Common myeloid progenitor, CD34-positive (primary cell): ENCODE results near the gene CRIM1.

ENCODE experiments used
- CTCF ChIA-PET: fragments of 350-600 bp; sonication (Branson Sonifier 250); formaldehyde crosslinking; loops from one replicate; lab custom pipeline; 2021; ENCODE audit warnings: antibody characterized with exemption; lab: Charles Lee
- POLR2A ChIA-PET: fragments of 350-600 bp; sonication (Branson Sonifier 250); formaldehyde crosslinking; loops from one replicate; lab custom pipeline; 2021; ENCODE audit warnings: antibody characterized with exemption; lab: Charles Lee
- DNase-seq, 3 donors: peaks; one replicate each; pipeline versions ENCODE4 v3.0.0 to v3.0.0-alpha.2; 2013
- H3K27ac ChIP-seq, 2 experiments: 1 replicate in 1 of 2; 2 replicates in 1 of 2; pipeline ENCODE4 v1.7.0; 2013; ENCODE audit warnings: inconsistent platforms in 2 of 2, low read length in 2 of 2, mild to moderate bottlenecking in 2 of 2, low read depth in 1 of 2, moderate library complexity in 1 of 2; ENCODE audit not compliant: severe bottlenecking in 2 of 2, insufficient read depth in 1 of 2, poor library complexity in 1 of 2
- H3K27me3 ChIP-seq, 5 experiments: replicated peaks in 2 of 5; 1 replicate in 3 of 5; 2 replicates in 2 of 5; pipeline versions ENCODE4 v1.6.1 to v1.7.0; 2013; ENCODE audit warnings: low read length in 4 of 5, mild to moderate bottlenecking in 2 of 5, moderate library complexity in 2 of 5, inconsistent platforms in 1 of 5; ENCODE audit not compliant: insufficient read depth in 5 of 5, control insufficient read depth in 4 of 5
- H3K36me3 ChIP-seq, 4 experiments: 1 replicate in 2 of 4; 2 replicates in 2 of 4; pipeline versions ENCODE4 v1.6.1 to v1.7.0; 2013; ENCODE audit warnings: low read length in 3 of 4, control low read depth in 1 of 4, mild to moderate bottlenecking in 1 of 4; ENCODE audit not compliant: control insufficient read depth in 4 of 4, insufficient read depth in 4 of 4
- H3K4me1 ChIP-seq, 4 experiments: 1 replicate in 3 of 4; 2 replicates in 1 of 4; pipeline versions ENCODE4 v1.6.1 to v1.7.1; 2013; ENCODE audit warnings: low read length in 3 of 4, mild to moderate bottlenecking in 3 of 4, control low read depth in 1 of 4, inconsistent platforms in 1 of 4, moderate library complexity in 1 of 4; ENCODE audit not compliant: control insufficient read depth in 4 of 4, insufficient read depth in 4 of 4; ENCODE audit errors: control extremely low read depth in 1 of 4
- H3K4me3 ChIP-seq, 7 experiments: 1 replicate in 4 of 7; 2 replicates in 3 of 7; pipeline versions ENCODE4 v1.5.1 to v1.7.0; 2013; ENCODE audit warnings: mild to moderate bottlenecking in 7 of 7, low read length in 6 of 7, moderate library complexity in 6 of 7, inconsistent platforms in 2 of 7, low read depth in 2 of 7, control low read depth in 1 of 7; ENCODE audit not compliant: insufficient read depth in 4 of 7, control insufficient read depth in 1 of 7; ENCODE audit errors: extremely low read depth in 1 of 7
- H3K9me3 ChIP-seq, 5 experiments: 1 replicate in 4 of 5; 2 replicates in 1 of 5; pipeline versions ENCODE4 v1.6.1 to v1.7.1; 2013; ENCODE audit warnings: low read length in 4 of 5, mild to moderate bottlenecking in 2 of 5, inconsistent platforms in 1 of 5, low read depth in 1 of 5, moderate library complexity in 1 of 5; ENCODE audit not compliant: control insufficient read depth in 4 of 5, insufficient read depth in 2 of 5; ENCODE audit errors: control extremely low read depth in 1 of 5
- WGBS: methylation state at CpG from one replicate; pipeline ENCODE4 v1.1.5; 2013; ENCODE audit not compliant: insufficient coverage; 5-methylcytosine and 5-hydroxymethylcytosine counted together

CRIM1 gene

DNA sequence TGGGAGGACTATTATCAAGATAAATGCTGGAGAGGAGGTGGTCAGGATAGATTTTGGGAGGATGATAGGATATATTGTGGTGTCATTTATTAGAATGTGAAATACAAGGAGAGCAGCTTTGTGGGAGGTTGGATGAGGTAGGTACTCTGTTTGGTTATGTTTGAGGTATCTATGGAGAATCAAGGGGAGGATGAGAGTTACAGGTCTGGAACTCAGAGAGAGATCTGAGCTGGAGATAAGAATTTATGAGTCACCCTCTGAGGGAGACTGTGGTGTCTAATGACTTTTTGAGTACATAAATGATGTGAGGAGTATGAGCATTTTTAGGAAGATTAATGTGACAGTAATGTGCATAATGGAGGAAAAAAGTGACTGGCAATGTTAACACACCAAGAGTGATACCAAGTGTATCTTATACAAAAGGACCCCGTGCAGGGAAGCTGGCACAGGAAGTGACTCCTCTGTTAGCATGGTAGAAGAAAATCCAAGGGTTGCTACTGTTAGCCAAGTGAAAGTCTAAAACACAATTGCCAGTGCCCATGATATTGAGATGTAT lies 48.2 kb downstream of the CRIM1 start:
- Histone ChIP-seq H3K27me3 (no peaks in the 10 kb centered on the region), H3K9me3 (no peaks in the 10 kb centered on the region), H3K4me3 (peak overlapping the region in 1 of 7 experiments; percentile 25), H3K27ac (no peak overlapping the region), H3K36me3 (no peaks in the 10 kb centered on the region), H3K4me1 (peaks cover 0 to 20% (median 15%) of the 10 kb centered on the region in 4 experiments)
- 38% methylated on average over 1 of the region's 1 CpG for WGBS
- POLR2A ChIA-PET = no interaction called here
- CTCF ChIA-PET = interaction anchor here (0.9 to 1.0 kb wide), 2 partner anchors 28 to 45 kb away, joined by 3 read pairs; no protein-coding TSS in a partner anchor
- DNase-seq = peak; percentile 49 to 88 (median 82)

DNA sequence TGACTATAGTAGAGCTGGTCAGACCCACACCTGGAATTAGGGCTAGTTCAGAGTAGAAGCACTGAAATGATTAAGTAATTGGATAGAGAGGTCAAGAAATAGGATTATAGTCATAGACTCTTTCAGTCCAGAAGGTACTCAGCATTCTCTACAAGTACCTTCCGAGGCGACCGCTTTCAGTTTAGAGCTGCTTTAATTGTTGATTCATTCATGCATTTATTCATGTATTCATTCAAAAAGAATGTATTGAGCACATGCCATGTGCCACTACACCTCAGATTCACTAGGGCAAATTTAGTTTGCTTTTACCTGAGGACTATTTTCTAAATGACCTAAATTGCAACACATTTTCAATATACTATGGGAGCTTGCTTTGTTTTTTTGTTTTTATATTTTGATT lies 48.7 kb downstream of the CRIM1 start:
- ChIA-PET POLR2A (interaction anchor here (0.5 kb wide), 1 partner anchor 27 kb away, joined by 3 read pairs; no protein-coding TSS in a partner anchor), CTCF (interaction anchor here (0.9 kb wide), 1 partner anchor 45 kb away, joined by 3 read pairs; no protein-coding TSS in a partner anchor)
- WGBS = no CpG with 5 or more reads among the region's 3 CpGs
- H3K9me3 ChIP-seq = no peaks in the 10 kb centered on the region
- peak overlapping the region in 4 of 7 experiments; percentile 4 to 57 (median 16) for H3K4me3 ChIP-seq
- H3K36me3 ChIP-seq = no peaks in the 10 kb centered on the region
- no peak for DNase-seq
- no peak overlapping the region for H3K27ac ChIP-seq
- no peaks in the 10 kb centered on the region for H3K27me3 ChIP-seq
- peaks cover 0 to 20% (median 15%) of the 10 kb centered on the region in 4 experiments for H3K4me1 ChIP-seq

DNA sequence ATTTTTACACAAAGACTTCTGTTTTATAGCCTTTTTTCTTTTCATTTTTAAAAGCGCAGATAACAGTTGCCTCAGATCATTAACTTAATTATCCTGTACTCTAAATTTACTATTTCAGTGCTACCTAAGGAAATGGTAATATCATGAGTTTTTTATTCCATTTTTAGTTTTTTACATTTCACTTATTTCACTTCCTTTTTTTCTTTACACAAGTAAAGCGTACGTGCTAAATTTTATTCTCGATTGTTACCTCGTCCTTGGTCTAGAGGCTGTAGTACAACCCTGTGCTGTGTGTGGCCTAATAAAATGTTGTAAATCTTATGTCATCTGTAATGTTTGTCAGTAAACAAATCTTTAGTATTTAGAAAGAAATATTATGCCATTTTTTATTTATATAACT lies 49.2 kb downstream of the CRIM1 start:
- POLR2A ChIA-PET = interaction anchor here (0.5 kb wide), 1 partner anchor 28 kb away, joined by 3 read pairs; no protein-coding TSS in a partner anchor
- peak overlapping the region in 5 of 7 experiments; percentile 4 to 57 (median 21) for H3K4me3 ChIP-seq
- peak in 2 of 3 donors; percentile 30 to 35 for DNase-seq
- no peaks in the 10 kb centered on the region for H3K36me3 ChIP-seq
- CTCF ChIA-PET = interaction anchor here (1.0 kb wide), 1 partner anchor 52 kb away, joined by 4 read pairs; no protein-coding TSS in a partner anchor
- H3K9me3 ChIP-seq = no peaks in the 10 kb centered on the region
- H3K27ac ChIP-seq = no peak overlapping the region
- H3K27me3 ChIP-seq = no peaks in the 10 kb centered on the region
- peaks cover 0 to 21% (median 15%) of the 10 kb centered on the region in 4 experiments for H3K4me1 ChIP-seq
- WGBS = no CpG with 5 or more reads among the region's 5 CpGs

DNA sequence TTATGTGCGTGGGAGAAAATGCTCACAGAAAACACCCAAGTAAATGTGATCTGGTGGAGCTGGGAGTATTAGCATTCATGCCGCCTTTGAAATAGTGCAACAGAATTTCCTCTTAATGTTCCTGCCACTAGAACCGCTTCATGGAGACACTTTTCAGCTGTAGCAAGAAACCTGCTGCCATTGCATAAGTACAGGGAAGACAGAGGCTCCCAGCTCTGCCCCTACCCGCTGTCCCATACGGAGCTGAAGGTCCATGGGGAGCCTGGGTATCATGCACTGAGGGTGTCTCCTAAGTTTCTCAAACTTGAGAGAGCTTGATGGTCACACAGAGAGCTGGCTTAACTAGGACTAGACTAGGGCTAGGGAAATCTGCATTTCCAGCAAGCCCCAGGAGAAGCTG lies 49.6 kb downstream of the CRIM1 start:
- Histone ChIP-seq H3K9me3 (no peaks in the 10 kb centered on the region), H3K27ac (no peak overlapping the region), H3K4me3 (peak overlapping the region in 1 of 7 experiments; percentile 57), H3K4me1 (peaks cover 0 to 25% (median 18%) of the 10 kb centered on the region in 4 experiments), H3K27me3 (no peaks in the 10 kb centered on the region), H3K36me3 (no peaks in the 10 kb centered on the region)
- CTCF ChIA-PET = interaction anchor here (1.0 to 1.6 kb wide), 2 partner anchors 10 to 52 kb away, joined by 3 to 4 read pairs; no protein-coding TSS in a partner anchor
- POLR2A ChIA-PET = no interaction called here
- DNase-seq = no peak
- 48% methylated on average over 3 of the region's 5 CpGs for WGBS

DNA sequence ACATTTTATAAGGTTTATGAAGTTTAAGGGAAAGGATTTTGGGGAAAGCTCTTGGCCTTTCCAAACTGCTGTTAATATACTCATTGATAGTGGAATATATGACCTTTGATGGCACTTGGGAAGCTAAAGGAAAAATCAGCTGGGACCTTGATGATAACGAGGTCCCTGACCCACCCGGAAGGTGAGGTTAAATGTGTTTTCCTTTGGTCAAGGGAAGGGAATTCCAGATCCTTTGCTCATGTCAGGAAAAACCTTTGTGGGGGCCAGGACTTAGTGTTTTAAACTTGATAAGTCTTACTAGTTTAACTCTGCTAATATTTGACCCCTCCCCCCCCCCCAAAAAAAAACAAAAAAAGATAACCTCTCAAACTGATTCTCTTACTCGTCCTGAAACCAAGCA lies 50.7 kb downstream of the CRIM1 start:
- no peaks in the 10 kb centered on the region for H3K36me3 ChIP-seq

DNA sequence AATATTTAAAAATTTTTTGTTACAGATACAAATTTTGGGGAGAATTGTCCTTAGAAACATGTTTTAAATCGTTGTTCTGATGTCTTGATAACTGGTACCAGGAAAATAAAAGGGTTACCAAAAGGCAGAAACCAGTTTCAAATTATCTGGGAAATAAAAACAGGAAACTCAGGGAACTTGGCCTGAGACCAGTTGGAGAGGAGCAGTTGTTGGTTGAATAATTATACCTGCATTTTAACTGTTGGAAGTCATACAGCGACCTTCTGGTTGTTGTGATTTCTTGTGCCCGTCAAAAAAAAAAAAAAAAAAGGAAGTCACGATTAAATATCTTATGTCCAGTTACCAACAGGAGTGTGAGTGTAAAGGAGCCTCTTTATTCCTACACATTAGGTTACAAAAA lies 51.8 kb downstream of the CRIM1 start:
- no CpG with 5 or more reads among the region's 4 CpGs for WGBS
- DNase-seq = no peak
- ChIA-PET CTCF (no interaction called here), POLR2A (no interaction called here)
- Histone ChIP-seq H3K27ac (no peak overlapping the region), H3K4me3 (no peak overlapping the region), H3K4me1 (peaks cover 0 to 31% (median 18%) of the 10 kb centered on the region in 4 experiments), H3K36me3 (no peaks in the 10 kb centered on the region), H3K27me3 (no peaks in the 10 kb centered on the region), H3K9me3 (no peaks in the 10 kb centered on the region)

More for the DNA sequence above, 50.7 kb downstream of the CRIM1 start:
- 100% methylated on average over 1 of the region's 3 CpGs for whole genome bisulfite sequencing
- ChIA-PET POLR2A (interaction anchor here (0.6 kb wide), 1 partner anchor 30 kb away, joined by 4 read pairs; no protein-coding TSS in a partner anchor), CTCF (interaction anchor here (1.0 to 1.6 kb wide), 2 partner anchors 9 to 13 kb away, joined by 3 read pairs; no protein-coding TSS in a partner anchor)
- Histone ChIP-seq H3K27ac (no peak overlapping the region), H3K9me3 (no peaks in the 10 kb centered on the region), H3K27me3 (no peaks in the 10 kb centered on the region), H3K4me1 (peaks cover 0 to 31% (median 18%) of the 10 kb centered on the region in 4 experiments), H3K4me3 (no peak overlapping the region)
- no peak for DNase-seq

DNA sequence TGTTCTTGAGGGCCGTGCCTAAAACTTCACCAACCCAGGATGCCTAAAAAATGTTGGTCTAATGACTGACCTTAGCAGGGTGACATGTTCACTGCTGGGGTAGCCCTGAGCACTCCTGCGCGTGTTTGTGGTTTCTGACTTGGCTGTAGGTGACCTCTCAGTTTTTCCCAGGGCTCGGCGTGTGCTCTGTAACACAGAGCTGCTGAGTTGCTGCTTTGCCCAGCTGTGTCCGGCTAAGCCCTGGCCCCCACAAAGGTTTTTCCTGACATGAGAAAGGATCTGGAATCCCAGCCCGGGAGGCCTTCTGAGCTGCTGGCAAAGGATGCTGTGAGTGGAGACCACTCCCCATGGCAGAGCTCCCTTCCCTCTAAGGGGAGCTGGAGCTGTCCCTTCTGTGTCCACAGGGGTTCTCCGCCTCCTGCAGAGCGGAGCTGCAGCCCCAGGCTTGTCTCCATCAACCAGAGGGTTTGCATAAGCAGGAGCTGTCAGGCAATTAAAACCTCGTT lies 52.7 kb downstream of the CRIM1 start:
- Histone ChIP-seq H3K36me3 (no peaks in the 10 kb centered on the region), H3K4me1 (peaks cover 0 to 31% (median 18%) of the 10 kb centered on the region in 4 experiments), H3K27ac (no peak overlapping the region), H3K4me3 (no peak overlapping the region), H3K9me3 (no peaks in the 10 kb centered on the region), H3K27me3 (no peaks in the 10 kb centered on the region)
- POLR2A ChIA-PET = interaction anchor here (0.6 kb wide), 1 partner anchor 51 kb away, joined by 3 read pairs; no protein-coding TSS in a partner anchor
- CTCF ChIA-PET = interaction anchor here (0.9 kb wide), 1 partner anchor 99 kb away, joined by 3 read pairs; no protein-coding TSS in a partner anchor
- no peak for DNase-seq
- 96% methylated on average over 9 of the region's 10 CpGs for WGBS
